K562 (cell line): Measurements from ENCODE around the gene SIAE. TPM values are rescaled to one million over a fixed set of nuclear protein-coding genes. Genes with fewer than 3 reads are reported as not detected.

ENCODE experiments used
- ARID2 ChIP-seq: fragments of 450-650 bp; IDR thresholded peaks from 2 replicates; pipeline ENCODE4 v1.6.1; 2017; ENCODE audit warnings: antibody characterized with exemption, mild to moderate bottlenecking
- CEBPB ChIP-seq: fragments of 450-650 bp; IDR thresholded peaks from 2 replicates; pipeline ENCODE4 v1.6.1; 2016; ENCODE audit warnings: missing genetic modification characterization, missing compliant biosample characterization
- DPF2 ChIP-seq: fragments of 450-650 bp; IDR thresholded peaks from 2 replicates; pipeline ENCODE4 v1.6.1; 2016
- EGR1 ChIP-seq: fragments of 450-650 bp; conservative IDR thresholded peaks from 2 replicates; pipeline ENCODE4 v1.6.1; 2017; ENCODE audit warnings: mild to moderate bottlenecking
- GATA2 ChIP-seq: sonication (generic); formaldehyde crosslinking; IDR thresholded peaks from 2 replicates; pipeline ENCODE4 v1.4.0; 2020; ENCODE audit warnings: mild to moderate bottlenecking, missing genetic modification reagents
- KDM1A ChIP-seq, 2 experiments: fragments of 450-650 bp; IDR thresholded peaks; 2 replicates each; pipeline ENCODE4 v1.6.1; 2016; ENCODE audit warnings: mild to moderate bottlenecking in 2 of 2
- MAZ ChIP-seq, 2 experiments: fragments of 450-650 bp in 1 of 2; sonication (generic) in 1 of 2; formaldehyde crosslinking; IDR thresholded peaks in 1 of 2; conservative IDR thresholded peaks in 1 of 2; 2 replicates each; pipeline versions ENCODE4 v1.4.0 to v1.5.0; 2020; ENCODE audit warnings: mild to moderate bottlenecking in 1 of 2, missing genetic modification reagents in 1 of 2
- MBD2 ChIP-seq: sonication (generic); IDR thresholded peaks from 2 replicates; pipeline ENCODE4 v1.6.1; 2016; ENCODE audit warnings: low read depth, borderline replicate concordance
- MCM3 ChIP-seq: fragments of 450-650 bp; IDR thresholded peaks from 2 replicates; pipeline ENCODE4 v1.6.1; 2016
- MTA2 ChIP-seq: fragments of 450-650 bp; IDR thresholded peaks from 2 replicates; pipeline ENCODE4 v1.6.1; 2016; ENCODE audit warnings: low read depth
- NCOA4 ChIP-seq: fragments of 450-650 bp; IDR thresholded peaks from 2 replicates; pipeline ENCODE4 v1.6.1; 2018; ENCODE audit warnings: mild to moderate bottlenecking; ENCODE audit not compliant: partially characterized antibody
- NFIX ChIP-seq: fragments of 250-450 bp; sonication (Bioruptor Pico); IDR thresholded peaks from 2 replicates; pipeline ENCODE4 v1.4.0; 2020; ENCODE audit warnings: low read depth, mild to moderate bottlenecking, moderate library complexity
- PBX2 ChIP-seq, 2 experiments: IDR thresholded peaks in 1 of 2; conservative IDR thresholded peaks in 1 of 2; 2 replicates each; pipeline ENCODE4 v1.6.1; 2016; ENCODE audit warnings: low read depth in 2 of 2, mild to moderate bottlenecking in 1 of 2, missing compliant biosample characterization in 1 of 2, missing genetic modification characterization in 1 of 2, moderate library complexity in 1 of 2
- PHTF2 ChIP-seq: fragments of 250-450 bp; sonication (Bioruptor Pico); IDR thresholded peaks from 2 replicates; pipeline ENCODE4 v1.5.0; 2021; ENCODE audit warnings: mild to moderate bottlenecking
- POU5F1 ChIP-seq: fragments of 150-350 bp; IDR thresholded peaks from 2 replicates; pipeline ENCODE4 v1.6.1; 2014; ENCODE audit warnings: borderline replicate concordance, low read length, low read depth, mild to moderate bottlenecking; ENCODE audit not compliant: partially characterized antibody
- SIN3A ChIP-seq, 2 experiments: fragments of 150-350 bp in 1 of 2; IDR thresholded peaks; 2 replicates each; pipeline ENCODE4 v1.6.1; 2011 to 2016; ENCODE audit warnings: borderline replicate concordance in 2 of 2, low read depth in 2 of 2, low read length in 2 of 2, mild to moderate bottlenecking in 2 of 2, moderate library complexity in 2 of 2; ENCODE audit not compliant: control insufficient read depth in 1 of 2
- SMAD3 ChIP-seq: fragments of 450-650 bp; formaldehyde crosslinking; conservative IDR thresholded peaks from 2 replicates; pipeline ENCODE4 v1.4.0; 2020; ENCODE audit warnings: mild to moderate bottlenecking
- SMC3 ChIP-seq: conservative IDR thresholded peaks from 2 replicates; pipeline ENCODE4 v1.6.1; 2011; ENCODE audit warnings: low read depth, low read length, improper control_type of control experiment; ENCODE audit not compliant: insufficient read depth
- SRSF9 ChIP-seq: fragments of 200-400 bp; formaldehyde crosslinking; IDR thresholded peaks from 2 replicates; pipeline ENCODE4 v1.6.1; 2017; ENCODE audit warnings: low read depth, low read length, borderline replicate concordance
- ZNF124 ChIP-seq: sonication (generic); formaldehyde crosslinking; IDR thresholded peaks from 2 replicates; pipeline ENCODE4 v1.8.1; 2022; ENCODE audit warnings: missing genetic modification reagents
- ZNF23 ChIP-seq: fragments of 250-450 bp; sonication (Bioruptor Pico); IDR thresholded peaks from 2 replicates; pipeline ENCODE4 v1.4.0; 2020; ENCODE audit warnings: mild to moderate bottlenecking
- ZNF24 ChIP-seq: fragments of 450-650 bp; IDR thresholded peaks from 2 replicates; pipeline ENCODE4 v1.6.1; 2016
- ZNF778 ChIP-seq: fragments of 450-650 bp; formaldehyde crosslinking; IDR thresholded peaks from 2 replicates; pipeline ENCODE4 v1.4.0; 2020; ENCODE audit warnings: mild to moderate bottlenecking, moderate library complexity
- polyA plus RNA-seq, 8 experiments: library from polyadenylated mRNA; depleted of rRNA in 4 of 8; stranded (reverse) in 5 of 8; unstranded in 3 of 8; fragments of >200 nt; fragmentation: Nextera tagmentation in 2 of 8; fragmentation: Illumina TruSeq in 1 of 8; extraction: Ambion mirVana in 2 of 8; extraction: Trizol in 1 of 8; gene quantifications; 2 replicates each; pipeline versions ENCODE4 v1.2.1 to v1.2.3, GENCODE V29; 2011 to 2014; ENCODE audit warnings: inconsistent platforms in 1 of 8, missing spikeins in 1 of 8
- total RNA-seq, 7 experiments: library from RNA; depleted of rRNA in 6 of 7; stranded (reverse); fragments of >200 nt in 6 of 7; fragmentation: Illumina TruSeq in 2 of 7; extraction: Trizol in 2 of 7; gene quantifications; 2 replicates each; pipeline versions ENCODE4 v1.2.1 to v1.2.3, GENCODE V29; 2011 to 2021; ENCODE audit warnings: low replicate concordance in 1 of 7
- TF ChIP-seq, protein P1 (sequence below): fragments of 250-450 bp; sonication (Bioruptor Pico); IDR thresholded peaks from 2 replicates; pipeline ENCODE4 v1.8.0; 2021; ENCODE audit warnings: moderate library complexity, mild to moderate bottlenecking, inconsistent platforms

The SIAE gene
- total and polyA plus RNA-seq, 9 of the 15 experiments (the other 6 are each of a cell fraction or from before 2014, with no cell fraction given), result 0.89 to 9.6 (median 3.7) TPM

DNA sequence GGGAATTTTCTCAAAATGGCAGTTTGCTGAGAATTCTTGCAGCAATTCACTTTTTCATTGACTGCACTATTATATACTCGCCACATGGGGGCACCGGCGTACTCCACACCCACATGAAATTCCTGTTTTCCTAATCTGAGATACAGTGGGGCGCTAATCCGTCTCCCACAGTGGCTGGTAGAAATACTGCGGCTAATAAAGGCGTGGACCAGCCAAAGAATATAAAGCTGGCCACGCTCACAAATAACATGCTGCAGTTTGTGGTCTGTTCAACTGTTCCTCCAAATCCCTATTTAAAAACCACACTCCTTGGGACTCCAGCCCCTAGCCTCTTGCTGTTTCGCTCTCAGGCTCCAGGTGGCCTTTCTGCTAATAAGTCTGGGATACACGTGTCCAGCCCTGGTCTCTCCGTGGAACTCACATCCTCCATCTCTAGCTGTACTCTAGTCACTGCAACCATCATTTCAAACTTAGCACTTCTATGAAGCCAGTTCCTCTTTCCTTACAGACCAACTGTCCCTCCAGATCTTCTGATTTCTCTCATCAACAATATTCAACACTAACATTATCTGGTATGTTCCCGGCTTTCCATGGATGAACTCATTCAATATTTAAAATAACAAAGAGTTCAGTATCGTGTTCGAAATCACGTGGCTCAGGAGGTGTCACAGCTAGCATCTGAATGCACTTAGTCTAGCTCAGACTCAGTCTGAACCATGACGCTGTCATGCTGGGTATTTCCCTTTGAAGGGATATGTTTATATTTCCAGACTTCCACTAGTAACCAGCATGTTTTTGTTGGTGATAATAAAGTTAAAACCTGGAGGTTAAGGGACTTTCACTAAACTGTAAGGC, 28.9 kb downstream of the SIAE start (continued):
- TF ChIP-seq NFIX (CRISPR knock-in tag) (no peak), DPF2 (0 out of 2 replicates have a peak, but pooled peaks have one; percentile 14), ZNF124 (CRISPR knock-in tag) (no peak), SMAD3 (CRISPR knock-in tag) (no peak), ZNF24 (peak; percentile 56; the same call in 1 of the 2 replicates), NCOA4 (no peak), ARID2 (0 out of 2 replicates have a peak, but pooled peaks have one; percentile 41), MBD2 (no peak), SRSF9 (no peak), ZNF778 (CRISPR knock-in tag) (no peak), KDM1A (IDR thresholded peaks at IDR 0.05) (no peak), EGR1 (peak; percentile 24; the same call in 1 of the 2 replicates), MAZ (CRISPR knock-in tag; conservative IDR thresholded peaks at IDR 0.05 in 1 of 2, IDR thresholded peaks at IDR 0.05 in 1 of 2) (0 out of 4 replicates have a peak, but pooled peaks of 1 of the 2 experiments have one; percentile 30), GATA2 (no peak), PBX2 (CRISPR knock-in tag; IDR thresholded peaks at IDR 0.05; ENCODE audit: low read depth) (no peak), PBX2 (tag; conservative IDR thresholded peaks at IDR 0.05; ENCODE audit: low read depth) (no peak), MCM3 (no peak), MTA2 (no peak), ZNF23 (CRISPR knock-in tag) (no peak), PHTF2 (CRISPR knock-in tag) (no peak), POU5F1 (no peak), CEBPB (tag) (0 out of 2 replicates have a peak, but pooled peaks have one; percentile 6), SMC3 (peak; percentile 66), SIN3A (IDR thresholded peaks at IDR 0.05; ENCODE audit: borderline replicate concordance in 2 of 2, control insufficient read depth in 1 of 2, low read depth in 2 of 2, low read length in 2 of 2) (no peak)
- TF ChIP-seq, protein P1, sequence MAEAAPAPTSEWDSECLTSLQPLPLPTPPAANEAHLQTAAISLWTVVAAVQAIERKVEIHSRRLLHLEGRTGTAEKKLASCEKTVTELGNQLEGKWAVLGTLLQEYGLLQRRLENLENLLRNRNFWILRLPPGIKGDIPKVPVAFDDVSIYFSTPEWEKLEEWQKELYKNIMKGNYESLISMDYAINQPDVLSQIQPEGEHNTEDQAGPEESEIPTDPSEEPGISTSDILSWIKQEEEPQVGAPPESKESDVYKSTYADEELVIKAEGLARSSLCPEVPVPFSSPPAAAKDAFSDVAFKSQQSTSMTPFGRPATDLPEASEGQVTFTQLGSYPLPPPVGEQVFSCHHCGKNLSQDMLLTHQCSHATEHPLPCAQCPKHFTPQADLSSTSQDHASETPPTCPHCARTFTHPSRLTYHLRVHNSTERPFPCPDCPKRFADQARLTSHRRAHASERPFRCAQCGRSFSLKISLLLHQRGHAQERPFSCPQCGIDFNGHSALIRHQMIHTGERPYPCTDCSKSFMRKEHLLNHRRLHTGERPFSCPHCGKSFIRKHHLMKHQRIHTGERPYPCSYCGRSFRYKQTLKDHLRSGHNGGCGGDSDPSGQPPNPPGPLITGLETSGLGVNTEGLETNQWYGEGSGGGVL (CRISPR knock-in tag), result no peak
- TF ChIP-seq, all 486 proteins: peak for 50
